ENCODE data around the gene NME7. TPM values are rescaled to one million over a fixed set of nuclear protein-coding genes. Genes with fewer than 3 reads are reported as not detected.

The NME7 gene
- total RNA-seq, 1 experiment from 2014 or later, result 25.2 TPM

- Mint-ChIP-seq H3K4me1 (ENCODE audit: low read depth, unreplicated experiment) (peaks cover 10% of the 10 kb centered on the region), H3K36me3 (ENCODE audit: insufficient read depth, unreplicated experiment) (no peaks in the 10 kb centered on the region), H3K27me3 (ENCODE audit: unreplicated experiment) (no peaks in the 10 kb centered on the region), H3K9me3 (ENCODE audit: low read depth, unreplicated experiment) (no peaks in the 10 kb centered on the region), H3K27ac (ENCODE audit: unreplicated experiment) (no peak overlapping the region), H3K4me3 (ENCODE audit: low read depth, unreplicated experiment) (no peak overlapping the region)
- CTCF ChIA-PET, result no interaction called here
- no TSS peak for BruUV-seq (replicated peaks)
- intact Hi-C loops (cut with micrococcal nuclease; ENCODE audit: unreplicated experiment), result no loop called here
- no peak for DNase-seq
- TF ChIP-seq CTCF (IDR thresholded peaks at IDR 0.05; ENCODE audit: unreplicated experiment), result no peak
These were observed 121.9 kb downstream of the NME7 start for GRCh38 chr1:169245706-169246105.

GRCh38 chr1:169240449-169241232 is 127.0 kb downstream of the NME7 start:
- Mint-ChIP-seq H3K36me3 (ENCODE audit: insufficient read depth, unreplicated experiment) (no peaks in the 10 kb centered on the region), H3K27ac (ENCODE audit: unreplicated experiment) (peak overlapping the region; percentile 36), H3K4me1 (ENCODE audit: low read depth, unreplicated experiment) (peaks cover 8% of the 10 kb centered on the region), H3K27me3 (ENCODE audit: unreplicated experiment) (no peaks in the 10 kb centered on the region), H3K4me3 (ENCODE audit: low read depth, unreplicated experiment) (no peak overlapping the region), H3K9me3 (ENCODE audit: low read depth, unreplicated experiment) (no peaks in the 10 kb centered on the region)
- TF ChIP-seq CTCF (IDR thresholded peaks at IDR 0.05; ENCODE audit: unreplicated experiment), result no peak
- no TSS peak for BruUV-seq (replicated peaks)
- intact Hi-C loops (cut with micrococcal nuclease; ENCODE audit: unreplicated experiment), result loop anchor here (1.0 kb wide), 1 partner anchor 91 kb away; no protein-coding TSS in a partner anchor
- CTCF ChIA-PET, result interaction anchor here (1.3 kb wide), 1 partner anchor 637 kb away, joined by 3 read pairs; no protein-coding TSS in a partner anchor
- DNase-seq, result no peak

GRCh38 chr1:169236880-169237279 is 130.7 kb downstream of the NME7 start:
- H3K9me3 Mint-ChIP-seq (ENCODE audit: low read depth, unreplicated experiment), result no peaks in the 10 kb centered on the region
- no peaks in the 10 kb centered on the region for H3K36me3 Mint-ChIP-seq (ENCODE audit: insufficient read depth, unreplicated experiment)
- no peak for DNase-seq
- H3K4me3 Mint-ChIP-seq (ENCODE audit: low read depth, unreplicated experiment), result no peak overlapping the region
- CTCF ChIA-PET, result no interaction called here
- no peak overlapping the region for H3K27ac Mint-ChIP-seq (ENCODE audit: unreplicated experiment)
- no peak for TF ChIP-seq CTCF (IDR thresholded peaks at IDR 0.05; ENCODE audit: unreplicated experiment)
- BruUV-seq (replicated peaks), result no TSS peak
- peaks cover 8% of the 10 kb centered on the region for H3K4me1 Mint-ChIP-seq (ENCODE audit: low read depth, unreplicated experiment)
- H3K27me3 Mint-ChIP-seq (ENCODE audit: unreplicated experiment), result no peaks in the 10 kb centered on the region
- intact Hi-C loops (cut with micrococcal nuclease; ENCODE audit: unreplicated experiment), result no loop called here

GRCh38 chr1:169236143-169236542 is 131.5 kb downstream of the NME7 start:
- Mint-ChIP-seq H3K27ac (ENCODE audit: unreplicated experiment) (no peak overlapping the region), H3K4me1 (ENCODE audit: low read depth, unreplicated experiment) (peaks cover 8% of the 10 kb centered on the region), H3K9me3 (ENCODE audit: low read depth, unreplicated experiment) (no peaks in the 10 kb centered on the region), H3K27me3 (ENCODE audit: unreplicated experiment) (no peaks in the 10 kb centered on the region), H3K4me3 (ENCODE audit: low read depth, unreplicated experiment) (no peak overlapping the region), H3K36me3 (ENCODE audit: insufficient read depth, unreplicated experiment) (no peaks in the 10 kb centered on the region)
- TF ChIP-seq CTCF (IDR thresholded peaks at IDR 0.05; ENCODE audit: unreplicated experiment), result no peak
- CTCF ChIA-PET, result no interaction called here
- BruUV-seq (replicated peaks), result no TSS peak
- DNase-seq, result no peak
- intact Hi-C loops (cut with micrococcal nuclease; ENCODE audit: unreplicated experiment), result no loop called here
